Measurements from ENCODE around the gene TLR10.
"Not testable (repeated sequence)": the region's sequence is repeated elsewhere in the genome, so short reads cannot be mapped to it uniquely, and the experiment has no call there.

Gene TLR10, protein sequence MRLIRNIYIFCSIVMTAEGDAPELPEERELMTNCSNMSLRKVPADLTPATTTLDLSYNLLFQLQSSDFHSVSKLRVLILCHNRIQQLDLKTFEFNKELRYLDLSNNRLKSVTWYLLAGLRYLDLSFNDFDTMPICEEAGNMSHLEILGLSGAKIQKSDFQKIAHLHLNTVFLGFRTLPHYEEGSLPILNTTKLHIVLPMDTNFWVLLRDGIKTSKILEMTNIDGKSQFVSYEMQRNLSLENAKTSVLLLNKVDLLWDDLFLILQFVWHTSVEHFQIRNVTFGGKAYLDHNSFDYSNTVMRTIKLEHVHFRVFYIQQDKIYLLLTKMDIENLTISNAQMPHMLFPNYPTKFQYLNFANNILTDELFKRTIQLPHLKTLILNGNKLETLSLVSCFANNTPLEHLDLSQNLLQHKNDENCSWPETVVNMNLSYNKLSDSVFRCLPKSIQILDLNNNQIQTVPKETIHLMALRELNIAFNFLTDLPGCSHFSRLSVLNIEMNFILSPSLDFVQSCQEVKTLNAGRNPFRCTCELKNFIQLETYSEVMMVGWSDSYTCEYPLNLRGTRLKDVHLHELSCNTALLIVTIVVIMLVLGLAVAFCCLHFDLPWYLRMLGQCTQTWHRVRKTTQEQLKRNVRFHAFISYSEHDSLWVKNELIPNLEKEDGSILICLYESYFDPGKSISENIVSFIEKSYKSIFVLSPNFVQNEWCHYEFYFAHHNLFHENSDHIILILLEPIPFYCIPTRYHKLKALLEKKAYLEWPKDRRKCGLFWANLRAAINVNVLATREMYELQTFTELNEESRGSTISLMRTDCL

DNA sequence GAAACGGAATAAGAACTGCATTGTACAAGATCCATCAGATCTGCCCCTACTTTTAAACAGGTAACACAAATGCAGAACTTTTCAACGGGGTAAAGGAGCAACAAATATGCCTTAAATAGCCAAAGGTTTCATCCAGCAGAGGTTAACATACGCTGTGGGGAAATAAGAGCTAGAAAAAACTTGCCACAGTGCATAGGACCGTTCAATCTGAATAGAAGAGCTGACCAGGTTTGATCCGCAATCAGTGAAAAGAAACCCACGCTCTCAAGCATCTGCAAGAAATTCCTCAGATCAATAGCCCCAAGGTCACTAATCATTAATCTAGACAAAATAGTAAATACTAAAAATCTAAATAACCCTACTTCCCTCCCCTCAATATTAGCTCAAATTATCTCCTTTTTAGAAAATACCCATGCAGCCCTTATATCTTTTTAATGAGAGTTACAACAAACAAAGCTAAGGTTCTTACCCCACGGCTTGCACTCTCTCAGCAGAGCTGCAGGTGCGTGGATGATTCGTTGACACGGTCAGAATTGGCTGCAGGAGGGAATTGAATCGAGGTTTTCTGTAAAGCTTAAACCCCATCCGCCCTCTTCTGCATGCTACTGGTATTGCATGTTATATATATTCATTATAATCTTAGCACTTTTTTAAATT is at the start of gene TLR10:
Gene TLR10, minus strand, starts transcription at position 539 of the 657 bp plus-strand sequence. CDS start 7,400 bp downstream, outside the sequence.
- DNase-seq = peak; percentile 69 to 73 (median 73)

DNA sequence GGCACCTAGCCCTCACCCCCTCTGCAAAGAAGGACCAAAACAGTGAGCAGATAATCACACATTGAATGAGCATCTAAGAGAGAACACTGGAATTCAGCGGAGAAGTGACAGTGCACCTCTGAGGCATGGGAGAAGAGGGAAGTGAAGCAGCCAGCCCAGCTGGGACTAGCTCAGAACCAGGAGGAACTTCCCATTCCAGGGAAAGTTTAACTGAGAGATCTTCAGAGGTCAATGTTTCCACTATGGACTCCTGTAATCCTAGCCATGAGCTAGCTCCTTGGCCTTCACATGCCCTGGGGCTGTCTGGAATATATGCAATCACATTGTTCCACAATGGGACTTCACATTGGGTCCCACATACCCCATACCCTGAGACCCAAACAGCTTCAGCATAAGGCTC is 49.4 kb upstream of the TLR10 start:
- DNase-seq = peak in 2 of 3 donors; percentile 55 to 58

DNA sequence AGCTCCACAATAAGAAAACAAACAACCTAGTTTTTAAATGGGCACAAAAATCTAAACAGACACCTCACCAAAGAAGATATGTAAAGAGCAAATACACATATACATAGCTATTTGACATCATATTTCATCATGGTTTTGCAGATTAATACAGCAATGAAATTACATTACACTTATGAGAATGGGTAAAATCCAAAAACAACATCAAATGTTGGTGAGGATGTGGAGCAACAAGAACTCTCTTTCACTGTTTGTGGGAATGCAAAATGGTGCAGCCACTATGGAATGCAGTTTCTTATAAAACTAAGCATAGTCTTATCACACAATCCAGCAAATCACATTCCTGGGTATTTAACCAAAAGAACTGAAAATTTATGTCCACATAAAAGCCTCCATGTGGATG is 48.9 kb upstream of the TLR10 start:
- no peak for DNase-seq

DNA sequence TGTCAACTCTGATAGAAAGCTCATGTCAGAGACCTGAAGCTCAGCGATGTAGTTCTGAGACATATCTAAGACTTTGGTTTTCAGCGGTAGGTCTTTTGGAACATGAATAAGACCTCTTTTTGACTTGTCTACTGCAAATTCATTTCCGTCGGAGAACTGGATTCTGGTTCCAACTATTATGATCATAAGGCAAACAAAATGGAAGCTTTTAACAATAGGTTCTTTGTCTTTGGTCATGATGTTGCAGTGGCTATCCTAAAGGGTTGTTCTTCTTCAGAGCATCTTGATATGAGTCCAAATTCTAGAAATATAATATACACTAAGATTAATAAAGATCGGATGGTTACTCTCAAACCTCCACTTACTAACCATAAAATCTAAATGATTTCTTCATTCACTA is 46.4 kb upstream of the TLR10 start:
- no peak for DNase-seq

DNA sequence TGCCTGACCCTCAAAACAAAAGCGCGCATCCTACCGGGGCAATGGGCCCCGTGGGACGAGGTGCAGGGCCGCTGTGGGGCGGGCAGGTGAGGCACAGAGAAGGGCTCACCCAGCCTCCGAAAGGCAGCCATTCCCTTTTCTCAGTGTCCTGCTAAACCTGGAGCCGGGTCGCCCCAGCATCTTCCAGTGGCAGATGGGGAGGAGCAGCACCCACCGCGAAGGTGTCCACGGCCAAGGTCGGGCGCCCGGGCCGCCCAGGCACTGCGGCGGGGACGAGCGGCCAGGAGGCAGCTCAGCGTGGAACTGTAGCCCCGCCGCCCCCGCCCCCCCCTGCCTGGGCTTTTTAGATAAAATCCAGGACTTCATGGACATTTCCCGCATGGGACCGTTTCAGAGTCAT is 41.0 kb upstream of the TLR10 start:
- DNase-seq = no peak

DNA sequence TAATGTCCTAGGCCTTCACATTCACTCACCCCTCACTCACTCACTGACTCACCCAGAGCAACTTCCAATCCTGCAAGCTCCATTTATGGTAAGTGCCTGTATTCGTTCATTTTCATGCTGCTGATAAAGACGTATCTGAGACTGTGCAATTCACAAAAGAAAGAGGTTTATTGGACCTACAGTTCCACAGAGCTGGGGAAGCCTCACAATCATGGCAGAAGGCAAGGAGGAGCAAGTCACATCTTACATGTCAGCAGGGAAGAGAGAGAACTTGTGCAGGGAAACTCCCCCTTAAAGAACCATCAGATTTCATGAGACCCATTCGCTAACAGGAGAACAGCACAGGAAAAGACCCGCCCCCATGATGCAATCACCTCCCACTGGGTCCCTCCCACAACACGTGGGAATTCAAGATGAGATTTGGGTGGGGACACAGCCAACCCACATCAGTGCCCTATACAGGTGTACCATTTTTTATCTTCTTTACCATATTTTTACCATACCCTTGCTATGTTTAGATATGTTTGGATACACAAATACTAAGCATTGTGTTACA is 40.0 kb upstream of the TLR10 start:
- no peak for DNase-seq

DNA sequence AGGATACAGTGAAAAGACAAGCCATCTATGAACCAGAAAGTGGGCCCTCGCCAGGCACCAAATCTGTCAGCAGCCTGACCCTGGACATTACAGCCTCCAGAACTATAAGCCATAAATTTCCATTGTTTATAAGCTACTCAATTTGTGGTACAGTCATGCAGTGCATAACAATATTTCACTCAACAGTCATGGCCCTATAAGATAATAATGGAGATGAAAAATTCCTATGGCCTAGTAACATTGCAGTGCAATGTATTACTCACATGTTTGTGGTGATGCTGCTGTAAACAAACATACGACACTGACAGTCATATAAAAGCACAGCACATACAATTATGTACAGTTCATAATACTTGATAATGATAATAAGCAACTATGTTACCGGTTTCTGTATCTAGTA is 38.9 kb upstream of the TLR10 start:
- no peak for DNase-seq

DNA sequence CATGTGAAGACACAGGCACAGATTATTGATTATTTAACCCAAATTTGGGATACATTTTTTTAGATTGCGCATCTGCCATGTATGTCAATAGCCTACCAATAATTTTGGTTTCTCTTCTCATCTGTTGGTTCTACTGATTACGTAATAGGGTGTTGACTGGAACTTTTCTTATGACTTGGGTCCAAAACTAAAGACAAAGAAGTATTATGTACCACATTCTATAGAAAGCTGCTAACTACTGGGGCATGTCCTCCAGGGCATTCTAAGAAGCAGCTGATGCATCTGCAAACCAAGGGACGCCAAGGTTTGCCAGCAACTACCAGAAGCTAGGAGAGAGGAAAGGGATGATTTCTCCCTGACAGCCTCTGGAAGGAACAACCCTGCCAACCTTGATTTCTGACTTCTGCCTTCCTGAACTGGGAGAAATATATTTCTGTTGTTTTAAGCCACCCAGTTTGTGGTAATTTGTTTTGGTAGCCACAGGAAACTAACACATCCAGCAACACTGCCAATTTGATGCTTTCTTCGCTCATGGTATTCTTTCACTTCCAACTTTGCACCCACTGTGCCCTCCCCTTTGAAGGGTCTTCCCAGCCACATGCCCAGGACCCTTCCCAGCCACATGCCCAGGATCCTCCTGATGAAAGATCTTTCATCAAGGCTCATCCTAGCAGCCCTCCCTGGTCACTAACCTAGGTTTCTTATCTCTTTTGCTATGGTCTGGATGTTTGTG is 37.7 kb upstream of the TLR10 start:
- no peak for DNase-seq

DNA sequence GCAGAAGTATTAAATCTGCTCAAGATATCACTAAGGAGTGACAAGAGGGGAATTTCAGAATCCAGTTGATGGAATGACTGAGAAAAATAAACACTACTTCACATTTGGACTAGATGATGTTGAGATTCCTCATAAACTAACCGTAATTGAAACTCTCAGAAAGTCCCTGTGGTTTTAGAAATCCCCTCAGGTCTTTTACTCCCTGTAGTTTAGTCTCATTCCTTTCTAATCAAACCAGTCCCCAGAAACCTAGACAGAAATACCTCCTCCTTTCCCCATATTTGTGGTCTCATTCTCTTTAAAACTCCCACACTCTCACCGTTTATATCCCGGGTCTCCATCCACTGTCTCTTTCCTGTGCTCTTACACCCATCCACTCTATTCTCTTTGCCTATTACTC is 36.8 kb upstream of the TLR10 start:
- DNase-seq = peak; percentile 47 to 86 (median 71)

DNA sequence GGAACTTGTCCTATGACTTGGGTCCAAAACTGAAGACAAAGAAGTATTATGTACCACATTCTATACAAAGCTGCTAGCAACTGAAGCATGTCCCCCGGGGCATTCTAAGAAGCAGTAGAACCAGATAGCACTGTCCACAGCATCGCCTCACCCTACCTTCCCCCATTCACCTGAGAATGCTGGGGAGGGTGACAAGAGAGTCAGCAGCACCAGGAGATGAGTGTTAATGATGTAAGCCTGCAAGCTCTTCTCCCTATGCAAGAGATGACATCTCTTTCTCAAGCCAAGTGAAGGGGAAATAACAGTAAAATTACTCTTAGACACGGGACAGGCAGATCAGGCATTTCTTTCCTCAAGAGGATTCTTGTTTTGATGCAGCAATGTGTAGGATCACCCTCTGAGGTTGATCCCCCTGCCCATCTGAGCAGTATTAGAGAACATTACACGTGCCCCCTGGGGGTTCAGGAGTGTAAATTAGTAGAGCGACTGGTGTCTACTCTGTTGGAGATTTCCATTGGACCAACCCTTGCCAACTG is 35.7 kb upstream of the TLR10 start:
- peak; percentile 63 to 77 (median 71) for DNase-seq

DNA sequence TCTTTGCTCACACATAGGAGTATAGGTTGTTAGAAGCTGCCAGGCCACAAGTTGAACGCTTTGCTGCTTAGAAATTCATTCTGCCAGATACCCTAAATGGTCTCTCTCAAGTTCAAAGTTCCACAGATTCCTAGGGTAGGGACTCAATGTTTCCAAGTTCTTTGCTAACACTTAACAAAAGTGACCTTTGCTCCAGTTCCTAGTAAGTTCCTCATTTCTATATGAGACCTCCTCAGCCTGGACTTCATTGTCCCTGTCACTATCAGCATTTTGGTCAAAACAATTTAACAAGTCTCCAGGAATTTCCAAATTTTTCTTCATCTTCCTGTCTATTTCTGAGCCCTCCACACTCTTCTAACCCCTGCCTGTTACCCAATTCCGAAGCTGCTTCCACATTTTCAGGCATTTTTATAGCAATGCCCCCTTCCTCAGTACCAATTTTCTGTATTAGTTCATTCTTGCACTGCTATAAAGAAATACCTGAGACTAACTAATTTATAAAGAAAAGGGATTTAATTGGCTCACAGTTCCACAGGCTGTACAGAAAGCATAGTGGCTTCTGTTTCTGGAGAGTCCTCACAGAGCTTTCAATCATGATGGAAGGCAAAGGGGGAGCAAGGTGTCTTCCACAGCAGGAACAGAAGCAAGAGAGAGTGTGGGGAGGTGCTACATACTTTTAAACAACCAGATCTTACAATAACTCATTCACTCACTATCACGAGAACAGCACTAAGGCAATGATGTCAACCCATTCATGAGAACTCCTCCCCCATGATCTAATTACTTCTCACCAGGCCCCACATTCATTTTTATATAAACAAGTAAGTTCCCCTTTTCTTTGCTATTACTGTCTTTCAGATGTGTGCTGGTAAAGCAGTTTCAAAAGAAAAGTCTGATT is 33.3 kb upstream of the TLR10 start:
- peak; percentile 84 to 96 (median 95) for DNase-seq

DNA sequence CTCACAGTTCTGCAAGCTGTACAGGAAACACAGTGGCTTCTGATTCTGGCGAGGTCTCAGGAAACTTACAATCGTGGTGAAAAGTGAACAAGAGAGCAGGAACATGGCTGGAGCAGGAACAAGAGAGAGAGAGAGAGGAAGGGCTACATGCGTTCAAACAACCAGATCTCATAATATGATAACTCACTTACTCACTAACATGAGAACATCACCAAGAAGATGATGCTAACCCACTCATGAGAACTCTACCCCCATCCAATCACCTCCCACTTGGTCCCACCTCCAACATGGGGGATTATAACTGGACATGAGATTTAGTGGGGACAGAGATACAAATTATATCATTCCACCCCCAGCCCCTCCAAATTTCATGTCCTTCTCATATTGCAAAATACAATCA is 31.6 kb upstream of the TLR10 start:
- DNase-seq = peak in 1 of 3 donors; percentile 50

DNA sequence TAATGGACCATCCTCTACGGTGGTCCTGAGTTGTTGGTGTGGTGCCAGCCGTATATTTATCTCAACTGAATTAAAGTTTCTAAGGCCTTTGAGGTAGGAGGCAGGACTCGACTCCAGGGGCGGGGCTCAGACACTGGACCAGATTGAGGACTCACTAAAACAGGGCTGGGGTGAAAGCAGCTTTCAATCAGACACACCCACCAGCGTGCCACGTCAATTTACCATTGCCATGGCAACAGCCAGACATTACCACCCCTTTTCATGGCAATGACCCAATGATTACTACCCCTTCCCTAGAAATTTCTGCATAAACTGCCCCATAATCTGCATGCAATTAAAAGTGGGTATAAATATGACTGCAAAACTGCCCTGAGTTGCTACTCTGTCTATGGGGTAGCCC is 28.5 kb upstream of the TLR10 start:
- no peak for DNase-seq

DNA sequence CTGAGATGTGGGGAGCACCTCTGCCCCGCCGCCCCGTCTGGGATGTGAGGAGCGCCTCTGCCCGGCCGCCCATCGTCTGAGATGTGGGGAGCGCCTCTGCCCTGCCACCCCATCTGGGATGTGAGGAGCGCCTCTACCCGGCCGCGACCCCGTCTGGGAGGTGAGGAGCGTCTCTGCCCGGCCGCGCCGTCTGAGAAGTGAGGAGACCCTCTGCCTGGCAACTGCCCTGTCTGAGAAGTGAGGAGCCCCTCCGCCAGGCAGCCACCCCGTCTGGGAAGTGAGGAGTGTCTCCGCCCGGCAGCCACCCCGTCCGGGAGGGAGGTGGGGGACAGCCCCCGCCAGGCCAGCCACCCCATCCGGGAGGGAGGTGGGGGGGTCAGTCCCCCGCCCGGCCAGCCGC is 24.7 kb upstream of the TLR10 start:
- not testable (repeated sequence) for DNase-seq

DNA sequence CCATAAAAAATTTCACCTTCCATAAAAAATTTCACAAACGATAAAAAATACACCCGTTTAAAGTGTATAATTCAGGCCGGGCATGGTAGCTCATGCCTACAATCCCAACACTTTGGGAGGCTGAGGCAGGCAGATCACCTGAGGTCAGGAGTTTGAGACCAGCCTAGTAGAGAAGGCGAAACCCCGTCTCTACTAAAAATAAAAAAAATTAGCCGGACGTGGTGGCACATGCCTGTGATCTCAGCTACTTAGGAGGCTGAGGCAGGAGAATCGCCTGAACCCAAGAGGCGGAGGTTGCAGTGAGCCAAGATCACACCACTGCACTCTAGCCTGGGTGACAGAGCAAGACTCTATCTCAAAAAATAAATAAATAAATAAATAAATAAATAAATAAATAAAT is 23.5 kb upstream of the TLR10 start:
- not testable (repeated sequence) for DNase-seq

DNA sequence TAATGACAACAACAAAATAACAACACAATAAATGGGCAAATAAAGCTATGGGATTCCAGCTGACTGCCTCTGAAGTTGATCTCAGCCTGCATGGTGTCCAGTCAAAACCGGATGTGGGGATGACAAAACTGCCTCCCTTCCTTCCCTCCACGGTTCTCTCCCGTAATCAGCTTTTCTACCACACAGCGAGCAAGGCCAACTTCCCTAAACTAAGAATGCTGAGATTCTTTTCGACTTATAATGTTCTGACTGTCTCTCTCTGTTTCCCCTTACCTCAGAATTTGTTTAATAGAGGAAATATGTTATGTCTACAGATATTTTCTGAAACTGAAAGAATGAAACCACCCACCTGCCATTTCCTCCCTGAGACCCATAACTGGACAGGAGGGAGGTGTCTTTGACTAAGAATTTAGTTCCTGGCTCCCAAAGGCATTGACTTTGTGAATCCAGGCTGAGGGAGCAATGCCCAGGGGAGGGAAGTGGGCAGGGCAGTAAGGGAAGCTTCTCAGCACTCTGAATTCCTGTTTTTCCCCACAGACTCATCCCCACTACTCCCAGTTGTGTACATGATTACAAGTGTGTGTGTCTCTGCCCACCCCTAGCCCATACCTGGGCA is 22.8 kb upstream of the TLR10 start:
- peak; percentile 83 to 92 (median 83) for DNase-seq

DNA sequence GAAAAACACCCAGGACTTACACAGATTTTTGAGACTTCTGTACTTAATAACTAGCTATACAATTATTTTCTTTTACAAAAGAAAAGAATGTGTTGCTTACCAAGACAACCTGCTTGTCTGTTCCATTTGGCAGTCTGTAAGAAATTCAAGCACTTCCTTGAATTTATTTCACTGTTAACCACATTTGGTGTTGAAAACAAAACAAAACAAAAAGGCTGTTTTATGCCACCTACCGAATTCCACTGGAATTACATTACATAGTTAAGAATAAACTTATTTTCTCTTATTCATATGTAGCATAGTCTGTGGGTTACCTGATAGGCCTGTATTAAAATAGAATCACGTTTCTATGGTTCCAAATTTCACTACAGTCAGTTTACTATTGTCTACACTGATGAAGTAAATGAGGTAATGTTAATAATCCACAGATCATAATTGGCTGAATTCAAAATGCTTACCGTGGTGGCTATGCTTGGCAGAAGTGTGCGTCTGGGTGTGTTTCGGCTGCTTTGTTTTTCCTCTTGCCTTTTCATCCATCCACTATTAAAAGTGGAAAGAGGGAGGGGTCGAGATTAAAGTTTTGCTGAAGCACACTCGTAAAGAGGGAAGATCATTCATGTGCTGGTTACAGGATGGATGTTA is 22.0 kb upstream of the TLR10 start, which contains the start of gene TLR1:
Gene TLR1, minus strand, starts transcription at position 138 of the 642 bp plus-strand sequence. CDS start 5,960 bp downstream, outside the sequence.
- DNase-seq = peak; percentile 67 to 91 (median 88)

DNA sequence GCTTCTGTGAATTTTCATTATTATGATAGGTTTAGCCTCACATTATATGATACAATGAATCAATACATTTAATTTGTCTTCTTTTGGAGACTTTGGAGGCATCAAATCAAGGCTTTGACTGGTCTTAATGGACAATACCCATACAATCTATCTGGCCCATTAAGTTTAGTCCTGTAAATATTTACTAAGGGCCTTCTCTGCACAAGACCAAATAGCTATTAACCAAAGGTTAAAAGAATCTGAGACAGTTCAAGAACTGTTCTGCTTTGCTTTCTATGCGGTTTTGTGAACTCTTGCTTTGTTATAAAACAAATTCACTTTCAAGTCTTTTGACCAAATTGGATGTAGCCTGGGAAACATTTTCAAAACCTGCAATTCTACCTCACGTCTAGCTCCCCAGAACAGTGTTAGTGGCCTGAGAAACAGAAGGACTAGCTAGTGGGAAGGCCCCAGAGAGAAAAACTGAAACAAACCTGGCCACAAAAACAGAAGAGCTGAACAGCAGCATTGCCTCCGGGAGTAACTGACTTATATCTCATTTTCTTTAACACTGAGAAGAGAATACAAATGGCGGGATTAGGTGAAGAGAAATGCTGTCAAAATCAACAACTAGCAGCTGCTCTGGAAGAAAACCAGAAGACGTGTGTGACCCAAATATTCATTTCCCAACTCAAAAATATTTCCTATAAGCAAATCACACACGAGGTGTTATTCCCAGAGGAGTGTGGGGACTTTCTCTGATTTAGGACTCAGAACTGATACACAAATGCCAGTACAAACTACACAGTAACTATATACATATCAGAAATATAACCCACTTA is 21.3 kb upstream of the TLR10 start:
- peak; percentile 41 to 52 (median 47) for DNase-seq

Data from suppressor macrophage treated with lipopolysaccharide for 1 hour (primary cell).